ENCODE measurements around the gene COL21A1.

Gene COL21A1

DNA sequence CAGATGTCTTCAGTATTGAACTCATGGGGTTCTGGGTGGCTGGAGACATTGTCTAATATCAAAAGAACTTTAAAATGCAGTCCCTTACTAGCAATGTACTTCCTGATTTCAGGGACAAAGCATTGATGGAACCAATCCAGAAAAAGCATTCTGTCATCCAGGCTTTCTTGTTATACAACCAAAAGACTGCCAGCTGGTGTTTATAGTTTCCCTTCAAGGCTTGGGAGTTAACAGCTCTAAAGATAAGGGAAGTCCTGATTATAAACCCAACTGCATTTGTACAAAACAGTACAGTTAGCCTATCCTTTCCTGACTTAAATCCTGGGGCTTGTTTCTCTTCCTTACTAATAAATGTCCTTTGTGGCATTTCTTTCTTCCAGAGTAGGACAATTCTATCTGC, 160.0 kb downstream of the COL21A1 start:
- DNase-seq (ENCODE audit: low read depth) = no peak
- TF ChIP-seq CTCF (conservative IDR thresholded peaks at IDR 0.05; ENCODE audit: low read depth, low read length) = no peak
- no peak overlapping the region for H3K4me3 ChIP-seq (ENCODE audit: low read length)

GRCh38 chr6:56079751-56080540, 167.4 kb downstream of the COL21A1 start:
- H3K4me3 ChIP-seq (ENCODE audit: low read length) = no peak overlapping the region
- no peak for DNase-seq (ENCODE audit: low read depth)
- no peak for TF ChIP-seq CTCF (conservative IDR thresholded peaks at IDR 0.05; ENCODE audit: low read depth, low read length)

DNA sequence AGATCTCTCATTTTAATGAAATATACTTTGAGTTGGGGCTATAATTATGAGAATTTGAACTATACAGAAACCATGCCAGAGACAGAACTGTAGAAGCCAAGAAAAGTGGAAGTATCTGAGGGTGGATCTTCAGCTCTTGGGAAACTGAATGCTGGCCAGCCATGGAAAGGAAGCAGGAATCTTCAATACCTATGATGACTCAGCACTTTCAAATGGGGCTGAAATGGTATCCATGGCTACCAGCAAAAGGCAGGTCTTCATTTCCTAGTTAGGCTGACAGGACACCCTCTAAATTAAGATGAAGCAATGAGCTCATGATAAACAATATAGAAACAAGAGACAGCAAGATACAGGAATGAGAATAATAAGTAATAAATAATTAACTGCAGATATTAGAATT, 171.3 kb downstream of the COL21A1 start:
- no peak overlapping the region for H3K4me3 ChIP-seq (ENCODE audit: low read length)
- no peak for DNase-seq (ENCODE audit: low read depth)
- no peak for TF ChIP-seq CTCF (conservative IDR thresholded peaks at IDR 0.05; ENCODE audit: low read depth, low read length)

DNA sequence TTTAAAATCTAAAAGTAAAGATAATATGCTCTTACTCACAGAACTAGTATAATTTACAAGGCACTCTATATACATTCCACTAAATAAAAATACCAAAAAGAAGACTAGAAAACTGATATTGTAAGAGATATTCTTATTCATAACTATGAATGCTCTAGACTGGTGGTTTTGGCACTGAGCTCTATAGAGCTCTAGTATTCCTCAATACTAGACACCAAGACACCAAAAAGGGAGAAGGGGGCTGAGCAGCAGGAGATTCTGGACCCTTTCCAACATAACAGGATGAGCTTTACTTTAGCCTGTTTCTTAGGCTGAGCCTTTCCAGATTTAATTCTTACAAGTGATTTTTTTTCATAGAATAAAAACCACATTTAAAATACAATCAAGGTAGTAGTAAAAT, 173.6 kb downstream of the COL21A1 start:
- DNase-seq (ENCODE audit: low read depth) = no peak
- no peak for TF ChIP-seq CTCF (conservative IDR thresholded peaks at IDR 0.05; ENCODE audit: low read depth, low read length)
- H3K4me3 ChIP-seq (ENCODE audit: low read length) = no peak overlapping the region

DNA sequence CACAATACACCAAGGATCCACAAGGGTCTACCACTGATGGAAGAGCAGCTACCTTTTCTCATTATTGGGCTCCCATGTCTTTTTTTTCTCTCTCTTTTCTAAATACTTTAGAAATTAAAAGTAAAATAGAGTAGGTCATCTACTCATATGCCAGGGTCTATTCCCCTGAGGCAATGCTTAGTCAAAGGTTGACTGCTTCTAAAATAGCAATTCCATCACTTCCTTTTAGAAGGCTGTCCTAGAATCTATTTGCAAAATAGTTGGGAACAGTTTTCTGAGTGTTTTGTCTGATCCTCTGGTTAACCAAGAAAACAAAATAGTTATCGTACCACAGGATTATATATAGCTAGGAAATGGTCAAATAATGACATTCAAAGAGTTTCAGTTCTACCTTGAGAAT, 174.1 kb downstream of the COL21A1 start:
- TF ChIP-seq CTCF (conservative IDR thresholded peaks at IDR 0.05; ENCODE audit: low read depth, low read length) = no peak
- H3K4me3 ChIP-seq (ENCODE audit: low read length) = no peak overlapping the region
- no peak for DNase-seq (ENCODE audit: low read depth)

DNA sequence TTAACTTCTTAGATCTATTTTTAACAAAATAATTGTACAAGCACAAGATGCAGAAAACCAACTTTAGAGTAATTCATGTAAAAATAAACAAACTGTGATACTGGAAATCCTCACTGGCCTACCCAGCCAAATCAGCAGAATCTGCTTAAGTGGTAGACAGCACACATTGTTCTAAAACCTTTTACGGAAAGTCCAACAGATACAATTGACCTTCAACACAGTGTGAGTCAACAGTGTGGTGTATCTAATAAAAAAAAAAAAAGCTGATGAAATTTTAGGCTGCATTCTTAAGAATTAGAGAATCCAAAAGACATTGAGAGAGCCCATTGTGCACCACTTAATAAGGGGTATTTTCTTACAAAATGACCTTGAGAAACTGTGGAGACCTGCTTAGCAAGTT, 174.5 kb downstream of the COL21A1 start:
- DNase-seq (ENCODE audit: low read depth) = no peak
- TF ChIP-seq CTCF (conservative IDR thresholded peaks at IDR 0.05; ENCODE audit: low read depth, low read length) = no peak
- H3K4me3 ChIP-seq (ENCODE audit: low read length) = no peak overlapping the region

GRCh38 chr6:56065408-56065807, 182.0 kb downstream of the COL21A1 start:
- TF ChIP-seq CTCF (conservative IDR thresholded peaks at IDR 0.05; ENCODE audit: low read depth, low read length) = no peak
- no peak for DNase-seq (ENCODE audit: low read depth)
- no peak overlapping the region for H3K4me3 ChIP-seq (ENCODE audit: low read length)
